SKM-1 treated with dmso at 0.1 percent for 144 hours (cell line): ENCODE results near the gene TCEA2.

ENCODE experiments used
- DNase-seq: peaks from one replicate; lab custom pipeline; 2025; ENCODE audit not compliant: unreplicated experiment; lab: John Stamatoyannopoulos, UW

Gene TCEA2

GRCh38 chr20:64063389-64064144, 569 bp downstream of the TCEA2 start:
- no peak for DNase-seq

DNA sequence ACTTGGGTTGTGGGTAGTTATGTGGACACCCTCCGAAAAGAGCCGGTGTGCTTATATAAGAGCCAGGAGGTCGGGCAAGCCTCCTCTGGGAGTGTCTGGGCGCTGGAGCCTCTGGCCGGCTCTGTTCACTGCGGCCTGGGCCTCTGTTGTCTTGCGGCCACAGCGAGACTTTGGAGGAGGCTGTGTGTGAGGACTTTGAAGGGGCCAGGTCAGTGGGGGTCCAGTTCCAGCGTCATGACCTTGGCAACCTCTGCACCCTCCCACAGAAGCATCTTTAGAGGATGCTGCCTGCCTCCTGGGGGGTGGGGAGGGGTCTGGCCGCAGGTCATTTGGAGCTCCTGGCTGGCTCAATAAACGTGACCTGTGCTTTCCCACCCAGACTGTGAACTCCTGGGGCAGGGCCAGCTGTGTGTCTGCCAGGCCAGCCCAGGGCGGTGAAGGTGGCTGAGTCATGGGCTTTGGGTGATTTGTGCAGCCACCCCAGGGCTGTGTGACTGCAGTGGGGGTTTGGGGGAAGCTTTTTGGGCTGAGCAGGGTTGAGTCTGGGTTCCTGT, 1.2 kb downstream of the TCEA2 start:
- no peak for DNase-seq

DNA sequence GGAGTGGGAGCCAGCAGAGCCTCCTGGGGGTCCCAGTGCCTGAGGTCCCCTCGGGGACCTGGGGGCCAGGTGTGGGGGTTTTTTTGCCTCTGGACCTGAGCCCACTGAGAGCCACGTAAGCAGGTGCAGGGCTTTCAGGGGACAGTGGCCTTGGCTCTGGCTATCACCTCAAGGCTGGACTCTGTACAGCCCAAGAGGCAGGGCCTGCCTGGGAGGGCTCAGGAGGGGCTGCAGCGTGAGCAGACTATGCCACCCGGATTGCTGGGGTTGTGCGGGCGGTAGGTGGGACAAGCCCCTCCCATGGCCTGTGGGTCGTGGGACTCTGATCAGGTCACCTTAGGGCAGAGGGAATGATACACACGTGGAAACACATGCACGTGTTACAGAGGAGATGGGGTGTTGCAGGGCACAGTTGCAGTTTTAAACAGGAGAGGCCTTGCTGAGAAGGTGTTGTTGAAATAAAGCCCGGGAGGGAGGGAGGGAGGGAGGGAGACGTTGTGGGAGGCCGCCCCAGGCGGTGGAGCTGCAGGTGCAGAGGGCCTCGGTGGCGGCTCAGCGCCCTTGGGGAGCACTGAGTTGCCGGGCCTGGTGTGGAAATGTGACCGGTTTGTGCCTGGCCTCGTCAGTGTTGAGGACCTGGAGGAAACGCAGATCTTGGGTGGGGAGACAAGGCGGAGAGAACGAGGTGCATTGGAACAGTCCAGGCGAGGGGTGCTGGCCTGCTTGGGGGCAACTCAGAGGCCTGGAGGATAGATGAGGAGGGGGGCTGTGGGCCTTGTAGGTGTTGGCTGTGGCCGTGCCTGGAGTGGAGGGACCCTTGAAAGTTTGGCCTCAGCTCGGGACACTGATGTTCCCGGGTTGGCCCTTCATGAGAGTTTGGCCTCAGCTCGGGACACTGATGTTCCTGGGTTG, 2.3 kb downstream of the TCEA2 start:
- no peak for DNase-seq

DNA sequence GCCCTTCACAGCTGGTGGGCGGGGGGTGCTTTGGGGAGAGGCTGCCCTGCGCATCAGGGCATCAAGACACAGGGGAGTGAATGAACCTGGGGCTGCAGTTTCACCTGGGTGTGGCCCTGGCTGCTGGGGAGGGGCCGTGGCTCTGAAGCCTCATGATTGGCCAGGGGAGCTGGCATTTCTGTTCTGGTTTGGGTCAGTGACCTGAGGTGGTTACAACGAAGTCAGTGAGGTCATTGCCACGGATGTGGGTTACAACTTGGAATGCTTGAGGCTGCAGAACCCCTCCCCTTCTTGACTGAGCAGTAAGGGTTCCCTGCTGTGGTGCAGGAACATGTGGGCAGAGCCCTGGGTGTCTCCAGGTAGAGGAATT, 3.0 kb downstream of the TCEA2 start:
- peak; percentile 85 for DNase-seq

- DNase-seq: no peak
Observed at GRCh38 chr20:64067005-64067632, 4.1 kb downstream of the TCEA2 start.

DNA sequence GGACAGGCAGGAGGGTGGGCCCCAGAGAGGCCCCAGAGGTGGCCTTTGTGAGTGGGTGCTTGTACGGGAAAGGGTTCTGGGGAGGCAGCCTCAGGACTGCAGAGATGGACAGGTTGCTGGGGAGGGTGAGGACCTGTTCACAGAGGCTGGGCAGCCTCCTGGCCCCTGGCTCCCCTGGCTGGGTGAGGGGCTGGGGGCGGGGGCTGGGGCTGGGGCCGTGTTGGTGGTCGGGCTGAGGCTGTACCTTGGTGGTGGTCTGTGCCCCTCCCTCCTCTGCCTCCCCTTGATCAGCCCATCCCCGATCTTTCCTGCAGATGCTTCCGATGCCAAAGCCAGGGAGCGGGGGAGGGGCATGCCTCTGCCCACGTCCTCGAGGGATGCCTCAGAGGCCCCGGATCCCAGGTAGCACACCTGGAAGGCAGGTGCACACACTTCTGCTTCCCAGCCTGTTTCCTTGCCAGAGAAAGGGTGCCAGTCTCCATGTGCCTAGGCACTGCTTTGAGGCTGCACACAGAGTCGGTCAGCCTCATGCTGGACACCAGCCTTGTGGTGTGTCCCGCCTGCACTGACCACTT, 4.8 kb downstream of the TCEA2 start:
- no peak for DNase-seq

GRCh38 chr20:64068386-64069208, 5.6 kb downstream of the TCEA2 start:
- no peak for DNase-seq

DNA sequence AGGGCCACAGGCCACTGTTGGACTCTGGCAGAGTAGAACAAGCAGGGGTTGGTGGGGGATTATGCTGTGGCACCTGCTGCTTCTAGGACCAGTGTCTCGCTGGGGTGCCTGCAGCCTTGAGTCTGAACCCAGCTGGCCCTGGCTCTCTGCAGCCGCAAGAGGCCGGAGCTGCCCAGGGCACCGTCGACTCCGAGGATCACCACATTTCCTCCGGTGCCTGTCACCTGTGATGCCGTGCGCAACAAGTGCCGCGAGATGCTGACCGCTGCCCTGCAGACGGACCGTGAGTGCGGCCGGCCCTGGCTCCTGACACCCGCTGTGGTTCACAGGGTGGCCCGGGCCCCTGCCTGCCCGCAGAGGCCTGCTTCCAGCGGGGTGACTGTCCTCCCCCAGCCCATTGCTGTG, 6.2 kb downstream of the TCEA2 start:
- no peak for DNase-seq

- DNase-seq: no peak
Observed at GRCh38 chr20:64069614-64070243, 6.7 kb downstream of the TCEA2 start.

DNA sequence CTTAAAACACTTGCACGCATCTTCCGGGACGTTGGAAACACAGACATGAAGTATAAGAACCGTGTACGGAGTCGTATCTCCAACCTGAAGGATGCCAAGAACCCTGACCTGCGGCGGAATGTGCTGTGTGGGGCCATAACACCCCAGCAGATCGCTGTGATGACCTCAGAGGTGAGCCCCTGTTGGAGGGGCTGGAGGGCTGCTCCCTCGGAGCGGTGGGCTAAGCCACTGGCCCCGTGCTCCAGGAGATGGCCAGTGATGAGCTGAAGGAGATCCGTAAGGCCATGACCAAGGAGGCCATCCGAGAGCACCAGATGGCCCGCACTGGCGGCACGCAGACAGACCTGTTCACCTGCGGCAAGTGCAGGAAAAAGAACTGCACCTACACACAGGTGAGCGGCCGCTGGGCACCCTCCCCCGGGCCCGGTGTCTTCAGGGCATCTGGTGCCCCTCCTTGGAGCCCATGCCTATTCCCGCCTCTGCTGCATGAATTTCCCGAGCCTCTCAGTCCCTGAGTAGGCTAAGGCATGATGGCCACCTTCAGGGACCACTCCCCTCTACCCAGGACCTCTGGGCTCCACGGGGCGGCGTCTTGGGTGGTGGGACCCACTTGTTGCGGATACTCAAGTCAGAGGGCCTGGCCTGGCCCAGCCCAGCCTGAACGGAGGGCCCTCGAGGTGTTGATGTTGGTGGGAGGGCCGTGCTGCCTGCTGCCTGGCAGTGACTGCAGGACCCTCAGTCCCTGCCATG, 7.4 kb downstream of the TCEA2 start:
- no peak for DNase-seq

DNA sequence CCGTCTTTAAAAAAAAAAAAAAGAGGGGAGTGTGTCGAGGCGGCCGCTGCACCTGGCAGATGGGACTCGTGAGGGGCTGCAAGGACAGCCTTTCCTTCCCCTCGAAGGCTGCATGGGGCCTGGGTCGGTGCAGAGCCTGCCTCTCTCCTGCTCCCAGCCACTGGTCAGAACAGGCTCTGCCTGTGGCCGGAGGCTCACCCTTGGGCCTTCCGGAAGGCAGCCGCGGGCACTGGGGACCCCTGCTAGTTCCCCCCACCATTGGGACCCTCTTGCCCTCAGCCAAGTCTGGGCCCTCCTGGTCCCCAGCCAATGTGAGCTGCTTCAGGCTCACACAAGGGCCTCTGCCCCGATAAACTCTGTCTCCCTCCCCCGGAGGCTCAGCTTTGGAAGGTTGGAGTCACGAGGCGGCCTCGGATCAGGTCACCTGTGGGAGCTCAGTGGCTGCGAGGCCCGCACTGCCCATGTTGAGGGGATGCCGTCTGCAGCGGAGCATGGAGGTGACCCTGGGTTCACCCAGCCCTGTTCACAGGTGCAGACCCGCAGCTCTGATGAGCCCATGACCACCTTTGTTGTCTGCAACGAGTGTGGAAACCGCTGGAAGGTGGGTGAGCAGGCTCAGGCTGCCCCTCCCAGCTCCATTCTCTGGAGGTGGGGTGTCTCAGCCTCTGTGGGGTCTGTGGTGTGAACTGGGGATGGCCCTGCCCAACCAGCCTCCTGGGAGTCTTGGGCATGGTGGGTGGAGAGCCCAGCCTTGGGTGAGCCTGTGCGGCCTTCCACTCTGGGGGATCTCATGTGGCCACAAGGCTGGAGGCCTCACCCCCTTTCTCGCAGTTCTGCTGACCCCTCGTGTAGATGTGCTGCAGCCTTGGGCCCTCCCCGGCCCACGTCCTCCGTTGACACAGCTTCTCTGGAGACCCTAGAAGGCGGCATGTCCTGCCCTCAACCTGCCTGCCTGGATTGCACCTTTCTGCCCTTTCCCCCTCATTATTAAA, 8.6 kb downstream of the TCEA2 start:
- no peak for DNase-seq

DNA sequence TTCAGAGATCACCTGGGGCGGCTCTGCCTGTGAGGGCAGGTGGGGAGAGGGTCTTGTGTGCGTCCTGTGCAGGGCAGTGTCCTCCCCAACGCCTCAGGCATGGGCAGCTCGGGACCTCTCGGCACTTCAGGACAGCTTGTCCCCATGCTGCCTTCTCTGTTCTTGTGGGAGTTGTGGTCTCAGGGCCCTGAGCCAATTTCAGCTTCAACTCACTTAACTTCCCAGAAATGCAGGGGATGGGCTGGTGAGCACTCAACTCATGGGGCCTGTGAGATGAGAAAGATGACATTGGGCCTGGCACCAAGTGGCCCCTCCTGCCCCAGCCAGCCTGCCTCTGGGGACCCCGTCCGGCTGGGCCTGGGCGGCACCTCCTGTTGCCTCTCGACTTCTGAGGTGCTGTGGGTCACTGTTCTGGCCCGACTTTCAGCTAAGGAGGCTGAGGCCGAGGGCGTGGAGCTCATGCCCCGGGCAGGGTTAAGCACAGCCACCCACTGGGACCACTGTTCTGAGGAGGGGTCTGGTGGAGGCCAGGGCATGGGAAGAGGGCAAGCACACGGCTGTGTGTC, 9.6 kb downstream of the TCEA2 start:
- no peak for DNase-seq

DNA sequence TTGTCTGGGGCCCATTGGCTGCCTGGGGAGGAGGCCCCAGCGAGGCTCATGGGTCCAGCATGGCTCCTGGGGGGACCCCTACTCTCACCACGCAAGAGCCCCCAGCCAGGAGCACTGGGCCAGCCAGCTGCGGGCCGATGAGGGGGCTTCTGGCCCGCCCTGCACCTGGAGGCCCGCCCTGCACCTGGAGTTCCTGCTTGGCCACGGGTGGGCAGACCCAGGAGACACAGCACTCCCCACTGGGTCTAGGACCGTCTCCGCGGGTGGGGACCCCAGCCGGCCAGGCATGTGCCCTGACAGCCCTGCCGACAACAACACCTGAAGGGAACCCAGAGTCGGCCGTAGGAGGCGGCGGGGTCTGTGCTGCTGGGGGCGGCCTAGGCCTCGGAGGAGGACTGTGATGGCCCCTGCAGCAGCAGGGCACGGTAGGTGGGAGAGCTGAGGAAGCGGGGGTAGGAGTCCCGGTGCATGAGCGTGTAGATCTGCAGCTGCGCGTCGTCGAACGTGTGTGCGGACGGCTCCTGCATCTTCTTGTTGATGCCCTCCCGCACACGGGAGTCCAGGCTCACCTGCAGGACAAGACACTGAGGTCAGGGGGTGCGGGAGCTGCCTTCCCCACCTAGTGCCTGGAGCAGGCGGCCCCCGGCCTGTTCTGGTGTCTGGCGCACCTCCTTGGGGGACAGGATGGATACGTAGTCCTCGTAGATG, 10.6 kb downstream of the TCEA2 start:
- DNase-seq: no peak

DNA sequence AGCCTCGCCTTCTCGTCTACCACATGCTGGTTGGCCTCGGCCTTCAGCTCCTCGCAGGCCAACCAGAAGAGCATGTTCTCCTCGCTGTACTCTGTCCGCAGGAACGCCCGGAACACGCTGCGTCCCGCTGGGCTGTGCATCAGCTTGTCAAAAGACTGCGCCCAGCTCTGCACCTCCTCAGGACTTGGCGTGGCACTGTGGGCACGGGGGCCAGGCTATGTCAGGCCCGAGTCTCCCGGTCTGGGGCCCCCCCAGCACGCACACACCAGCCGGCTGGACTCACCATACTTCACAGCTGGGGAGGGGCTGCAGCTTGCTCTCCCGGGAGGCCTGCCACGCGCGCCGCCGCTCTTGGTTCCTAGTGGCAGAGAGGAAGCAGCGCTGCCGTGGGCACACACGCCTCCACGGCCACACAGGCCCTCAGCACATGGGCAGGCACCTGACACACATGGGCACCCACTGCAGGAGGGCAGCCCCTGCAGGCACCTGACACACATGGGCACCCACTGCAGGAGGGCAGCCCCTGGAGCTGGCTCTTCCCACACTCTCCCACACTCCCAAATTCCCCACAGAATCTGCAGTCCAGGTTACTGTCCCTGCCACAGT, 11.3 kb downstream of the TCEA2 start:
- DNase-seq: no peak

GRCh38 chr20:64074963-64075362, 12.0 kb downstream of the TCEA2 start:
- DNase-seq: no peak

- DNase-seq: no peak
Observed at GRCh38 chr20:64075556-64075955, 12.6 kb downstream of the TCEA2 start.
